D721Med (cell line): ENCODE measurements around the gene NKX3-2.

Experiments
- DNase-seq: peaks from one replicate; pipeline ENCODE4 v3.0.0; 2011; ENCODE audit warnings: low spot score; ENCODE audit not compliant: insufficient read length
- FAIRE-seq: peaks from 2 replicates; lab custom pipeline; 2011; peaks lifted over from hg19 to GRCh38; lab: Jason Lieb, UNC
- CTCF ChIP-seq: IDR thresholded peaks from 2 replicates; pipeline ENCODE4 v1.5.1; 2012; ENCODE audit warnings: mild to moderate bottlenecking, control low read depth; ENCODE audit not compliant: insufficient read depth; ENCODE audit errors: missing control alignments

Gene NKX3-2

DNA sequence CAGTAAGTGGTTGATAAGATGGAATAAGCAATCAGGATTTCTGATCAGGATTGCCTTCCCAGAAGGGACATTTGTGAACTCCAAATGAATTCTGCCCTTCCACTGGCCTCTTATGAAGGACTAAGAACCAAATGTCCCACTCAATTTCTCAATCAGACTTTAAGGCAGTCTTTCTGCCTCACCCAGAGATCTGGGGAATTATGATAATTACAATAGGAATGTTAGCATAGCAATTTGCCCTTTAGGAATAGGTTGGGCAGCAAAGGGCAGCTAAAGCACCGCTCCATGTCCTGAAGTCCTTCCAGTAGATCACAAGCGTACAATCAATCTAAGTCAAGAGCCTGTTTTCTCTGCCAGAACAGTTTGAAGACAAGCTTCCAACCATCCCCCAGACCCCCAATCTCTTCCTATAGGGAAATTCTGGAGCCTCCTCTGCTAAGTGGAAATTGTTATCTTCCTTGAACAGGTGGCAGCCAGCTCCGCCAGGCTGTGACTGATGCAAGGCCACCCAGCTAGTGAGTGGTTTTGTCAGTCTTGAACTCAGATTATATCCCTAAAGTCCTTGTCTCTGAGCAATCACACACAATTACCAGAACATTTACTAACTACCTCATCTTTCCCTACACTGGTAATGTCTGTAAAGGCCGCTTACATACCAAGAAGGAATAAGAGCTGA, 18.6 kb downstream of the NKX3-2 start:
- DNase-seq (no peak), FAIRE-seq (no peak)
- no peak for TF ChIP-seq CTCF

- no peak for TF ChIP-seq CTCF
- FAIRE-seq (no peak), DNase-seq (no peak)
Measured at GRCh38 chr4:13524504-13525243, 19.6 kb downstream of the NKX3-2 start.

DNA sequence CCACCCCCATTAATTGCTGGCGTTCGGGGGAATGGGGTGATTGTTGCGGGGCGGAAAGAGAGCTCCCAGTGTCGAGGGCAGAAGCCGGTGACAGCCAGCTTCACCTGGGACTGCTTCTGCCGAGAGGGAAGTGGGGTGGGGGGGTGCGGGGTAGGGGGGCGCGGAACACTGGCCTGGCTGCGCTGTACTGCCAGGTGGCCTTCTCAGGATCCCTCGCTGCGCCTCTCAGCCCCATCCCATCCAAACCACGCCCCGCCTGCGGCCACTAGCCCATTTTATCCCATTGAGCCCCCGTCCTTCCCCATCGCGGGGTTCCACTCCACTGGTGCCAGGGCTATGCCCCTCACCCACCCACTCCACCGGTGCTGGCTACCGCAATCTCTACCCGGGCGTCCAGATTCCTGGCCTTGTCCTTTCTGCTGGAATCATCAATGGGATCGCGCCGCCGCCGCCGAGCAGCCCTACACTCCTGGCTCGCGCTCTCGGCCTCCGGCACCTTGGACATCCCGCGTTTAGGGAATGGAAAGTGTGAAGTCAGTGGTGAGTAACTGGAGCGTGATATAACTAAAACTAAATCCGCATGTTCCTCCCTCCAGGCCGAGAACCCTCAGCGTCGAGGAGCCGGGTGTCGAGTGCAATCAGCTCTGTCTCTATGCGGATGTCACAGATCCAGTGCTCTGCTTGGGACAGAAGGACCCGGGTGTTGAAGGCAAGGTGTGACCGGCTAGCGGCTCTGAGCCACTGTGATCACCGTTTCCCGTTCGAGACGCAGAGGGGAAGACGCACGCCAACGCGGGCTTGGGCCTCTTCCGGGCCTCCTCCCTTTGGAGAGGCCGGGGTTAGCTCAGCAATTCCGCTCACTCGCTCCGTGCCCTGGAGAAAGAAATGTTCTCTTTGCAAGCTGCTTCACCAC, 20.5 kb downstream of the NKX3-2 start:
- DNase-seq (no peak), FAIRE-seq (no peak)
- no peak for TF ChIP-seq CTCF

GRCh38 chr4:13523105-13523477, 21.2 kb downstream of the NKX3-2 start:
- FAIRE-seq (no peak), DNase-seq (no peak)
- no peak for TF ChIP-seq CTCF

DNA sequence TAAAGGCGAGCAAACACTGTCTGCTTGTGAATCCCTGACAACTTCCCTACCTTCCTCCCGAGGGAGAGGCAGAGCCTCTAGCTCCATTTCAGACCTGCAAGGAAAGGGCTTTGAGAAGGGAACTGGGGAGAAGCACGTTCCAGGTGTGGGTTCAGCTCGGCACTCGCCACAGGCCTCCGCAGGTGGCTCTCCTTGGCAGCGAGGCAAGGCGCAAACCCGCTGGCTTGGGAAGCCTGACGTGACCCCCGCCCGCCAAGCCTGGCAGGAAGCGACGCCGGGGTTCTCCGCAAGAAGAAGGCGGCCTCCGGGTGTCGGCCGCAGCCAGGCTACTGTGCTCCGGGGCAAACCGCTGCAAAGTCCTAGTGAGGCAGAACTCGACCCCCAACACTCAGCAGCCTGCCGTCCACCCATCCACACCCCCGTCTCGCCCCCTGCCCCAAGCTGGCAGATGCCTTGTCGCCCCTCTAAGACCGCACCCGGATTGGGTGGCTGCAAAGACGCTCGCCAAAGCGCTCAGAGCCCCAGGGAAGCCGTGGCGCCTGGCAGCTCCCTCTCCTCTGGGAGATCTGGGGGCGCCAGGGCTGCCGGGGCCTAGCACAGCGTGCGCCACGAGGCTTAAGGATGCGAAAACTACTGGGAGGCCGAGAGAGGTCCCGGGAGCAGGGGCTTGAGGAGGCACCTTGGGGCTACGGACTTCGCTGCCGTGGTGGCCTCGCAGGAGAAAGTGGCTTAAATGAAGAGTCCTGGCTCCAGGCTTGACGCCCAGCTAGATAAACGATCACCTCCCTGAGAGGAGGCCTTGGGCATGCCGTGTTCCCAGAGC, 21.8 kb downstream of the NKX3-2 start:
- DNase-seq = no peak
- no peak for TF ChIP-seq CTCF
- FAIRE-seq = no peak

DNA sequence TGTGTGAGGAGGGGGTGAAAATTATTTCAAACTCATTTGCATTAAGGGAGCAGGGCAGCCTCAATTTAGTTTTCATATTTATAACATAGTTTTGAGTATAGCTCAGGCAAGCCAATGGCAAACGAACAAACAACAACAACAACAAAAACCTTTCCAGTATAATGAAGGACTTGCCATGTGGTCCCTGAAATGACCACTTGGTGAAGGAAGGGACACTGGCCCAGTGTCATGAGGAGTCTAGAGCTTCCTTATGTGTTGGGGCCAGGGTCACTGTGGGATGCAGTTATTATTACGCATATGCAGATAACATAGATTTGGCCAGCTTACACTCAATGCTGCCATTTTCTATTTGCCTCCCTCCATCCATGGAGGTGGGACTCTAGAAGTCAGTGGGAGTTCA, 23.3 kb downstream of the NKX3-2 start:
- DNase-seq (no peak), FAIRE-seq (no peak)
- TF ChIP-seq CTCF = no peak
